Measurements from ENCODE around the gene CEP63. TPM values are rescaled to one million over a fixed set of nuclear protein-coding genes. Genes with fewer than 3 reads are reported as not detected.

The CEP63 gene
- total RNA-seq, 1 experiment from 2014 or later: 19.1 TPM

GRCh38 chr3:134527037-134527436 lies 41.2 kb downstream of the CEP63 start:
- Histone ChIP-seq H3K9me2 (ENCODE audit: insufficient read depth) (no peaks in the 10 kb centered on the region), H2AFZ (ENCODE audit: low read depth, low read length, poor library complexity, severe bottlenecking) (no peak overlapping the region), H3K27ac (ENCODE audit: low read depth, low read length) (no peak overlapping the region), H4K20me1 (ENCODE audit: insufficient read depth) (no peaks in the 10 kb centered on the region), H3K79me2 (ENCODE audit: insufficient read depth, low read length) (no peaks in the 10 kb centered on the region; the same call in 1 of the 2 replicates), H3K4me1 (ENCODE audit: control insufficient read depth in 1 of 2, insufficient read depth in 2 of 2, low read length in 2 of 2) (no peaks in the 10 kb centered on the region), H3K9me3 (ENCODE audit: control insufficient read depth in 1 of 2, insufficient read depth in 1 of 2, low read depth in 1 of 2, low read length in 2 of 2) (no peaks in the 10 kb centered on the region), H3K27me3 (ENCODE audit: insufficient read depth, low read length) (no peaks in the 10 kb centered on the region), H3K36me3 (ENCODE audit: control insufficient read depth in 1 of 2, insufficient read depth in 2 of 2, low read length in 2 of 2) (no peaks in the 10 kb centered on the region), H3K4me3 (replicated peaks in 1 of 2; ENCODE audit: low read depth in 1 of 2, low read length in 2 of 2) (no peak overlapping the region), H3K4me2 (ENCODE audit: low read length) (no peak overlapping the region), H3K9ac (ENCODE audit: low read length) (no peak overlapping the region)
- no TSS peak for BruUV-seq (replicated peaks)
- ChIA-PET RAD21 (ENCODE audit: low non-redundant PET in 1 of 2, low total read pairs in 2 of 2, uncharacterized antibody in 2 of 2, unreplicated experiment in 2 of 2) (no interaction called here), CTCF (no interaction called here), POLR2A (no interaction called here)
- TF ChIP-seq ELF1 (IDR thresholded peaks at IDR 0.05; ENCODE audit: borderline replicate concordance, low read depth) (no peak), ZBTB33 (IDR thresholded peaks at IDR 0.05; ENCODE audit: extremely low read depth, insufficient replicate concordance, low read length) (no peak), CTCF (IDR thresholded peaks at IDR 0.05 in 2 of 3, conservative IDR thresholded peaks at IDR 0.05 in 1 of 3; ENCODE audit: borderline replicate concordance in 1 of 3, insufficient read depth in 1 of 3, low read depth in 2 of 3, low read length in 2 of 3) (peak in 2 of 3 experiments; percentile 70 to 77; a peak in 4 of 6 replicates), YY1 (IDR thresholded peaks at IDR 0.05; ENCODE audit: extremely low read depth, insufficient replicate concordance, low read depth, low read length) (no peak), EGR1 (IDR thresholded peaks at IDR 0.05; ENCODE audit: low read depth) (no peak), CBX3 (IDR thresholded peaks at IDR 0.05; ENCODE audit: low read depth) (0 out of 2 replicates have a peak, but pooled peaks have one; percentile 30), POLR2AphosphoS5 (IDR thresholded peaks at IDR 0.05; ENCODE audit: low read depth, low read length) (no peak), SP1 (IDR thresholded peaks at IDR 0.05; ENCODE audit: low read depth) (no peak), JUND (IDR thresholded peaks at IDR 0.05) (no peak), TCF7L2 (IDR thresholded peaks at IDR 0.05; ENCODE audit: borderline replicate concordance, extremely low read depth, insufficient read depth, insufficient read length) (no peak), POLR2A (IDR thresholded peaks at IDR 0.05; ENCODE audit: borderline replicate concordance, extremely low read depth, insufficient read depth, insufficient read length) (no peak), EZH2phosphoT487 (IDR thresholded peaks at IDR 0.05; ENCODE audit: borderline replicate concordance) (no peak), FOSL1 (IDR thresholded peaks at IDR 0.05; ENCODE audit: low read depth) (no peak), RAD21 (IDR thresholded peaks at IDR 0.05; ENCODE audit: low read depth) (peak; percentile 26), CEBPB (IDR thresholded peaks at IDR 0.05; ENCODE audit: low read depth) (no peak), EZH2 (IDR thresholded peaks at IDR 0.05) (no peak)
- ATAC-seq (peak; percentile 98), DNase-seq (ENCODE audit: low read depth, low spot score) (no peak)
- intact Hi-C loops (cut with micrococcal nuclease): no loop called here

Data from HCT116 (cell line).